CD4-positive, alpha-beta memory T cell (primary cell): ENCODE data around the gene EPRS1. TPM values are rescaled to one million over a fixed set of nuclear protein-coding genes. Genes with fewer than 3 reads are reported as not detected.
A peak's percentile ranks its signal among the peaks of the same experiment; 100 is the strongest.
"Not testable (repeated sequence)": the region's sequence is repeated elsewhere in the genome, so short reads cannot be mapped to it uniquely, and the experiment has no call there.

Source experiments
- CTCF ChIA-PET: fragments of 350-600 bp; sonication (Branson Sonifier 250); formaldehyde crosslinking; loops from one replicate; lab custom pipeline; 2021; ENCODE audit warnings: inconsistent platforms; ENCODE audit not compliant: partially characterized antibody; lab: Charles Lee
- POLR2A ChIA-PET: fragments of 350-600 bp; sonication (Branson Sonifier 250); formaldehyde crosslinking; loops from one replicate; lab custom pipeline; 2021; ENCODE audit not compliant: partially characterized antibody; lab: Charles Lee
- DNase-seq, 5 donors: peaks; one replicate each; pipeline versions ENCODE4 v3.0.0 to v3.0.0-alpha.2; 2020 to 2022; ENCODE audit warnings: mixed read lengths in 1 of 5
- H3K27ac ChIP-seq: one replicate; pipeline ENCODE4 v1.7.0; 2013; ENCODE audit warnings: low read depth, low read length
- H3K27me3 ChIP-seq: 2 replicates; pipeline ENCODE4 v1.7.0; 2013; ENCODE audit warnings: mild to moderate bottlenecking, low read length, moderate library complexity; ENCODE audit not compliant: insufficient read depth
- H3K36me3 ChIP-seq: 2 replicates; pipeline ENCODE4 v1.7.0; 2013; ENCODE audit warnings: mild to moderate bottlenecking, low read length, moderate library complexity; ENCODE audit not compliant: insufficient read depth
- H3K4me1 ChIP-seq: 2 replicates; pipeline ENCODE4 v1.7.0; 2013; ENCODE audit warnings: mild to moderate bottlenecking, low read length, moderate library complexity; ENCODE audit not compliant: insufficient read depth
- H3K4me3 ChIP-seq, 2 donors: one replicate each; pipeline ENCODE4 v1.7.0; 2013; ENCODE audit warnings: low read length in 2 of 2, mild to moderate bottlenecking in 1 of 2
- H3K9me3 ChIP-seq, 2 donors: one replicate each; pipeline ENCODE4 v1.7.0; 2013; ENCODE audit warnings: low read length in 2 of 2, control low read depth in 1 of 2; ENCODE audit not compliant: control insufficient read depth in 1 of 2
- H3K27ac Mint-ChIP-seq, 7 donors: one replicate each; pipeline ENCODE4 v1.8.0; 2020 to 2021; ENCODE audit warnings: mixed read lengths in 7 of 7, mild to moderate bottlenecking in 6 of 7, inconsistent platforms in 3 of 7, moderate library complexity in 3 of 7
- H3K27me3 Mint-ChIP-seq, 2 donors: one replicate each; pipeline ENCODE4 v1.8.0; 2020 to 2021; ENCODE audit warnings: mixed read lengths in 2 of 2
- H3K36me3 Mint-ChIP-seq, 2 donors: one replicate each; pipeline ENCODE4 v1.8.0; 2020 to 2021; ENCODE audit warnings: mixed read lengths in 2 of 2, inconsistent platforms in 1 of 2, mild to moderate bottlenecking in 1 of 2
- H3K4me1 Mint-ChIP-seq, 4 donors: one replicate each; pipeline ENCODE4 v1.8.0; 2020 to 2021; ENCODE audit warnings: mixed read lengths in 4 of 4, mild to moderate bottlenecking in 1 of 4
- H3K4me3 Mint-ChIP-seq, 8 donors: one replicate each; pipeline ENCODE4 v1.8.0; 2020 to 2021; ENCODE audit warnings: mixed read lengths in 8 of 8, mild to moderate bottlenecking in 7 of 8, moderate library complexity in 6 of 8, inconsistent platforms in 3 of 8
- H3K9me3 Mint-ChIP-seq, 8 donors: one replicate each; pipeline ENCODE4 v1.8.0; 2020 to 2021; ENCODE audit warnings: mixed read lengths in 8 of 8, mild to moderate bottlenecking in 5 of 8, inconsistent platforms in 3 of 8, moderate library complexity in 1 of 8
- intact Hi-C: fragments of 100-400 bp; cut with micrococcal nuclease; formaldehyde crosslinking; loops from one replicate; pipeline ENCODE4 v1.15.1; 2023
- polyA plus RNA-seq, 2 donors: library from polyadenylated mRNA; unstranded; fragments of 300-500 nt; fragmentation: Illumina TruSeq; gene quantifications; one replicate each; pipeline ENCODE4 v1.2.3, GENCODE V29; 2021
- total RNA-seq, 2 experiments: library from RNA; stranded (reverse); gene quantifications; one replicate each; pipeline ENCODE4 v1.2.3, GENCODE V29; 2021

Gene EPRS1
- total and polyA plus RNA-seq, 4 experiments from 2014 or later, result 30.5 to 116 (median 79.2) TPM

DNA sequence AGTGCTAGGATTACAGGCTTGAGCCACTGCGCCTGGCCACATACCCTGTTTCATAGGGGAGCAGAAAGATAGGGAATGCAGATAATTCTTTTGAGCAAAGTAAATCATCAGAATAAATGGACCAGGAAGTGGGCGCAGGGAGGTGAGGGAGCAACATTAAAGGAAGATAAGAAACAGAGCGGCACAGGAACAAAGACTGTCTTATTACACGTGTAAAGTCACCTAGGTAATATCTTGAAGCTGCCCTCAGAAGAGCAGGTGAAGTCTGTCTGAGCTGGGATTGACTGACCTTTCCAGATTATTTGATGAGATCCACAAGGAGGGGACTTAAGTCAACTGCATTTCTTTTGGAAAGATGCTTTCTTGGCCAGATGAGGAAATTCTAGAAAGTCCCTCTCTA lies 7.7 kb downstream of the EPRS1 start:
- no peaks in the 10 kb centered on the region for H3K27me3 Mint-ChIP-seq
- H3K9me3 Mint-ChIP-seq, result no peaks in the 10 kb centered on the region
- intact Hi-C loops, result no loop called here
- H3K36me3 Mint-ChIP-seq, result peaks cover 17 to 47% of the 10 kb centered on the region in 2 donors
- H3K27ac ChIP-seq, result no peak overlapping the region
- H3K4me1 Mint-ChIP-seq, result peaks cover 26 to 47% (median 29%) of the 10 kb centered on the region in 4 donors
- peaks cover 23% of the 10 kb centered on the region for H3K4me1 ChIP-seq
- ChIA-PET CTCF (interaction anchor here (0.7 kb wide), 2 partner anchors 66 to 178 kb away, joined by 3 to 4 read pairs; no protein-coding TSS in a partner anchor), POLR2A (interaction anchor here (1.3 kb wide), 1 partner anchor 11 kb away, joined by 3 read pairs; no protein-coding TSS in a partner anchor)
- no peaks in the 10 kb centered on the region for H3K9me3 ChIP-seq
- peak overlapping the region in 6 of 7 donors; percentile 2 to 89 (median 33) for H3K27ac Mint-ChIP-seq
- no peak overlapping the region for H3K4me3 ChIP-seq
- H3K4me3 Mint-ChIP-seq, result peak overlapping the region in 2 of 8 donors; percentile 4 to 44
- DNase-seq, result no peak
- peaks cover 11% of the 10 kb centered on the region for H3K36me3 ChIP-seq
- H3K27me3 ChIP-seq, result no peaks in the 10 kb centered on the region

DNA sequence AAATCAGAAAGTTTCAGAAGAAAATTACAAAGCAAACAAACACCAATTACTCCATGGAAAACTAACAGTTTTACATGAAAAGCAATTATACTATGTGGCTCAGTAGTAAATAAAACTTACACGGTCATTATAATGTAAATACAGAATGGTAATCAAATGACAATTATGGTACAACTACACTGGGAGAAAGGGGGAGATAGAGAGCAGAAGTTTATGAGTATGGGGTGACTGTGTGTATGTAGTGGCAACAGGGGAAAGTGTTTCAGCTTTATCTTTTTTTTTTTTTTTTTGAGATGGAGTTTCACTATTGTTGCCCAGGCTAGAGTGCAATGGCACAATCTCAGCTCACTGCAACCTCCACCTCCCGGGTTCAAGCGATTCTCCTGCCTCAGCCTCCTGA lies 8.5 kb downstream of the EPRS1 start:
- POLR2A ChIA-PET, result not testable (repeated sequence)

DNA sequence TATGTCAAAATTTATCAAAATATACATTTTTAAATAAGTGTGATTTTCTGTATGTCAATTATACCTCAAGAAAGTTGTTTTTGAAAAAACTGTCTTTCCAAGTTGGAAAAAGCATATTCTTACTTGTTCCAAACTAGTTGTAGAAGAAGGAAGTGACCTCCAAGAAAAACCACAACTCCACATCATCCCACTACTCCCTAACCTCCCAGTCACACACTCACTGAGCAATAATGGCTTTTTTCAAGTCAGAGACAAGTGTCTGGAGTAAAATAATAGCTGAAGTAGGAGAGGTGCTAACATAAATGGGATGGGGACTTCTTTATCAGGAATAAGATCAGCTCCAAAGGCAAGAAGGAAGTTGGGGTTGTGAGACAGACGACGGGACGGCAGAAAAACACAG lies 13.4 kb downstream of the EPRS1 start:
- Mint-ChIP-seq H3K9me3 (no peaks in the 10 kb centered on the region), H3K4me3 (no peak overlapping the region), H3K27ac (no peak overlapping the region), H3K27me3 (no peaks in the 10 kb centered on the region), H3K36me3 (peaks cover 37 to 70% of the 10 kb centered on the region in 2 donors), H3K4me1 (peaks cover 11 to 22% (median 13%) of the 10 kb centered on the region in 4 donors)
- Histone ChIP-seq H3K9me3 (no peaks in the 10 kb centered on the region), H3K4me1 (peaks cover 10% of the 10 kb centered on the region), H3K36me3 (peaks cover 35% of the 10 kb centered on the region), H3K27ac (no peak overlapping the region), H3K27me3 (no peaks in the 10 kb centered on the region), H3K4me3 (no peak overlapping the region)
- ChIA-PET POLR2A (no interaction called here), CTCF (no interaction called here)
- intact Hi-C loops, result no loop called here
- no peak for DNase-seq

More for the DNA sequence above, 8.5 kb downstream of the EPRS1 start:
- peaks cover 21 to 52% of the 10 kb centered on the region in 2 donors for H3K36me3 Mint-ChIP-seq
- CTCF ChIA-PET, result interaction anchor here (0.7 kb wide), 2 partner anchors 66 to 178 kb away, joined by 3 to 4 read pairs; no protein-coding TSS in a partner anchor
- intact Hi-C loops, H3K4me3 ChIP-seq, H3K27me3 Mint-ChIP-seq, H3K9me3 ChIP-seq, H3K27me3 ChIP-seq, H3K9me3 Mint-ChIP-seq, H3K27ac ChIP-seq: not testable (repeated sequence)
- peaks cover 19 to 40% (median 22%) of the 10 kb centered on the region in 4 donors for H3K4me1 Mint-ChIP-seq
- Histone ChIP-seq H3K36me3 (peaks cover 17% of the 10 kb centered on the region), H3K4me1 (peaks cover 19% of the 10 kb centered on the region)
- peak overlapping the region in 2 of 8 donors; percentile 17 to 24 for H3K4me3 Mint-ChIP-seq
- H3K27ac Mint-ChIP-seq, result peak overlapping the region in 5 of 7 donors; percentile 2 to 68 (median 17)
- DNase-seq, result peak in 1 of 5 donors; percentile 4

DNA sequence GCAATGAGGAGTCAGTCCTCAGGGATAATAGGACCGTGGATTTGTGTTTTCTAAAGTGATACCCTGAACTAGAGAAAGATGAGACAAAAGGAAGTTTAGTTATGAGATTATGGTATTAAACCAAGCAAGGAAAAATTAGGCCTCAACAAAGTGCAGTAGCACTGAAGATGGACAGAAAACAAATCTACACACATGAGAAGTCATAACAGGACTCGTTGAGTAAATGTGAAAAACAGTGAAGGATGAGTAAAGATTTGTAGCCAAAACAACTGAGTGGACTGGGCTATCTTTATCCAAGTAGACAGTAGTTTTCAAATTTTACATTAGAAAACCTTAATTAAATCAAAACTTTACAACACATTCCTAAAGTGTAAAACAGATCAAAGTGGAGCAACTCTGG lies 15.0 kb downstream of the EPRS1 start:
- H3K36me3 Mint-ChIP-seq, result peaks cover 35 to 64% of the 10 kb centered on the region in 2 donors
- H3K9me3 Mint-ChIP-seq, result no peaks in the 10 kb centered on the region
- H3K4me3 Mint-ChIP-seq, result no peak overlapping the region
- no peak overlapping the region for H3K4me3 ChIP-seq
- POLR2A ChIA-PET, result interaction anchor here (0.6 kb wide), 1 partner anchor 20 kb away, joined by 3 read pairs; no protein-coding TSS in a partner anchor
- peaks cover 35% of the 10 kb centered on the region for H3K36me3 ChIP-seq
- CTCF ChIA-PET, result no interaction called here
- H3K27ac ChIP-seq, result no peak overlapping the region
- H3K27me3 ChIP-seq, result no peaks in the 10 kb centered on the region
- intact Hi-C loops, result no loop called here
- no peak for DNase-seq
- H3K27me3 Mint-ChIP-seq, result no peaks in the 10 kb centered on the region
- no peaks in the 10 kb centered on the region for H3K9me3 ChIP-seq
- H3K4me1 Mint-ChIP-seq, result peaks cover 3 to 8% (median 4%) of the 10 kb centered on the region in 4 donors
- H3K27ac Mint-ChIP-seq, result peak overlapping the region in 2 of 7 donors; percentile 39 to 42
- H3K4me1 ChIP-seq, result no peaks in the 10 kb centered on the region

DNA sequence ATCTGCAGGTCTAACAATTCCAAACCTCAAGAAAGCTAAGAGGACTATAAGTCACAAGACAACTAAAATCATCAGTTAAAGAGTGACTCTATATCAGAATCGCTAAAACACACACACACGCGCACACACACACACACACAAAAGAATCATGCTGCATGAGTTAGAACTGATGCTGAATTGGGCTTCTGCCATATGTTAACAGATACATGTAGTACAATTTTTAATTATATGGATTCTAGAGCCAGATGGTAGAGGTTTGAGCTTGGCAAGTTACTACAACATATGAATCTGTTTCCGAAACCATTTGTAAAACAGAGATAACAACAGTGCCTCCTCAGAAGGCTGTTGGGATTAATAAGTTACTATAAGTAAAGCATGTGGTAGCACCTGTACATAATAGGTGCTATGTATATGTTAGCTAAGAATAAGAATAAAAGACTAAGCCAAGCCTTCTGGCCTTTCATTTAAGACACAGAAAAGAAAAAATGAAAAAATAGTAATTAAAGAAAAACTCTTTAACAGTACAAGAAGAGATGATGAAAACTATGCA lies 17.9 kb downstream of the EPRS1 start:
- H3K27ac ChIP-seq, result no peak overlapping the region
- H3K9me3 Mint-ChIP-seq, result no peaks in the 10 kb centered on the region
- peaks cover 55 to 70% of the 10 kb centered on the region in 2 donors for H3K36me3 Mint-ChIP-seq
- H3K4me1 Mint-ChIP-seq, result peaks cover 0 to 7% (median 3%) of the 10 kb centered on the region in 4 donors
- no peaks in the 10 kb centered on the region for H3K4me1 ChIP-seq
- H3K27me3 Mint-ChIP-seq, result no peaks in the 10 kb centered on the region
- H3K4me3 ChIP-seq, result no peak overlapping the region
- POLR2A ChIA-PET, result no interaction called here
- intact Hi-C loops, result no loop called here
- peak overlapping the region in 1 of 7 donors; percentile 46 for H3K27ac Mint-ChIP-seq
- no peak overlapping the region for H3K4me3 Mint-ChIP-seq
- no peaks in the 10 kb centered on the region for H3K27me3 ChIP-seq
- CTCF ChIA-PET, result no interaction called here
- peaks cover 43% of the 10 kb centered on the region for H3K36me3 ChIP-seq
- H3K9me3 ChIP-seq, result no peaks in the 10 kb centered on the region
- no peak for DNase-seq

DNA sequence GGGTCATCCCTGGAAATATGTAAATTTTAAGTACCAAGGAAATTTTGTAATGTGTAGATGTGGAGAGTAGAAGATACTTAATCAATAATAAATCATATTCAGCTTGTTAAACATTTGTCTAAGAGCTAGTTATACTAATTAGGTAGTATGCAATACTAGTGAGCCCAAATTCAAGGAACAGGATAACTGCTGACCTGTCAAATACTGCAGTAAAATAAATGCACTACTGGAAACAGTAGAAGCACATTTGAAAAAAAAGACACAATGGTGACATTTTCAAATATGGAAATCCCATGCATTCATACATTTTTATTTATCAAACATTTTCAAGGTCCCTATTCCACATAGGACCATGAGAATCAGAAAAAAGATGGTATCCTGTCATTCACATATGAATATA lies 27.2 kb downstream of the EPRS1 start:
- peak overlapping the region in 1 of 7 donors; percentile 50 for H3K27ac Mint-ChIP-seq
- CTCF ChIA-PET, result no interaction called here

DNA sequence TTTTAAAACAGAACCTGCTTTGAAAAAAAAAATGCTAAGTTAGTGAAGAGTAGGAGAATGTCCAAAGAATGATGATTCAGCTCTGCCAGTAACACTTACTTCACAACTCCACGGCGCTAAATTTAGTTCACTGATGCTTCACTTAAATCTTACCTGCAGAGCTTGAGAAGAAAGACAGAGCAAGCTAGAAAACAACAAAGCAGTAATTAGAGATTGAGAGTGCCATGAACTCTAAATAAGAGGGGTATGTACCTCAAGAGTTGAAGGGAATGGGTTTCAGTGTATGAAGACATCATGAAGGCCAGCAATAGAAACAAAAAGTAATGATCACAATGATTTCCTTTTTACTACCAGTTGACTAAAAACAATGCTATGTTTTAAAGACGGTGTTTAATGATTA lies 32.8 kb downstream of the EPRS1 start:
- no peaks in the 10 kb centered on the region for H3K27me3 Mint-ChIP-seq
- intact Hi-C loops, result no loop called here
- H3K4me1 Mint-ChIP-seq, result peaks cover 0 to 13% (median 7%) of the 10 kb centered on the region in 4 donors
- POLR2A ChIA-PET, result no interaction called here
- peaks cover 45% of the 10 kb centered on the region for H3K36me3 ChIP-seq
- H3K27me3 ChIP-seq, result no peaks in the 10 kb centered on the region
- no peaks in the 10 kb centered on the region for H3K9me3 ChIP-seq
- H3K4me3 Mint-ChIP-seq, result no peak overlapping the region
- H3K4me3 ChIP-seq, result no peak overlapping the region
- no peak for DNase-seq
- CTCF ChIA-PET, result interaction anchor here (1.4 kb wide), 1 partner anchor 100 kb away, joined by 3 read pairs; no protein-coding TSS in a partner anchor
- peak overlapping the region in 1 of 7 donors; percentile 62 for H3K27ac Mint-ChIP-seq
- H3K4me1 ChIP-seq, result no peaks in the 10 kb centered on the region
- peaks cover 50 to 80% of the 10 kb centered on the region in 2 donors for H3K36me3 Mint-ChIP-seq
- no peak overlapping the region for H3K27ac ChIP-seq
- H3K9me3 Mint-ChIP-seq, result no peaks in the 10 kb centered on the region

More for the DNA sequence above, 27.2 kb downstream of the EPRS1 start:
- intact Hi-C loops, result no loop called here
- no peaks in the 10 kb centered on the region for H3K27me3 ChIP-seq
- no peaks in the 10 kb centered on the region for H3K9me3 ChIP-seq
- H3K27me3 Mint-ChIP-seq, result no peaks in the 10 kb centered on the region
- H3K27ac ChIP-seq, result no peak overlapping the region
- no peaks in the 10 kb centered on the region for H3K4me1 ChIP-seq
- peaks cover 47% of the 10 kb centered on the region for H3K36me3 ChIP-seq
- H3K9me3 Mint-ChIP-seq, result no peaks in the 10 kb centered on the region
- H3K4me3 Mint-ChIP-seq, result no peak overlapping the region
- peaks cover 0 to 13% (median 5%) of the 10 kb centered on the region in 4 donors for H3K4me1 Mint-ChIP-seq
- H3K4me3 ChIP-seq, result no peak overlapping the region
- peaks cover 60 to 78% of the 10 kb centered on the region in 2 donors for H3K36me3 Mint-ChIP-seq
- POLR2A ChIA-PET, result no interaction called here
- no peak for DNase-seq
